Heart left ventricle (tissue), 16 donors: ENCODE measurements around the gene TGFB2. TPM values are rescaled to one million over a fixed set of nuclear protein-coding genes. Genes with fewer than 3 reads are reported as not detected.

Experiments used
- ATAC-seq, 4 donors: fragments of 200-7000 bp; cut with Tn5 transposase; one replicate each; pipeline ENCODE4 v1.9.1; 2020 to 2022; ENCODE audit warnings: moderate library complexity in 4 of 4, mild to moderate bottlenecking in 3 of 4, moderate number of reproducible peaks in 1 of 4
- DNase-seq, 5 donors: peaks; one replicate each; pipeline ENCODE4 v3.0.0-alpha.2; 2020
- H3K27ac ChIP-seq, 12 donors: fragments of 200-600 bp; sonication (generic) in 4 of 12; one replicate each; pipeline versions ENCODE4 v1.5.0 to v1.8.0; 2016 to 2022; ENCODE audit warnings: mild to moderate bottlenecking in 2 of 12
- H3K27me3 ChIP-seq, 9 donors: fragments of 200-600 bp; sonication (generic) in 2 of 9; one replicate each; pipeline versions ENCODE4 v1.5.1 to v1.8.0; 2016 to 2022; ENCODE audit warnings: mild to moderate bottlenecking in 3 of 9
- H3K36me3 ChIP-seq, 9 donors: fragments of 200-600 bp; sonication (generic) in 2 of 9; one replicate each; pipeline versions ENCODE4 v1.5.0 to v1.8.0; 2018 to 2022; ENCODE audit warnings: mild to moderate bottlenecking in 2 of 9
- H3K4me1 ChIP-seq, 12 donors: fragments of 200-600 bp; sonication (generic) in 4 of 12; one replicate each; pipeline versions ENCODE4 v1.5.0 to v1.8.0; 2016 to 2022; ENCODE audit warnings: mild to moderate bottlenecking in 3 of 12
- H3K4me3 ChIP-seq, 12 donors: fragments of 200-600 bp; sonication (generic) in 4 of 12; one replicate each; pipeline versions ENCODE4 v1.5.0 to v1.8.0; 2017 to 2022; ENCODE audit warnings: mild to moderate bottlenecking in 9 of 12, moderate library complexity in 4 of 12
- H3K9me3 ChIP-seq, 12 donors: fragments of 200-600 bp; sonication (generic) in 4 of 12; one replicate each; pipeline versions ENCODE4 v1.5.0 to v1.8.0; 2016 to 2022; ENCODE audit warnings: mild to moderate bottlenecking in 1 of 12
- POLR2A ChIP-seq, 2 donors: fragments of 450-650 bp; IDR thresholded peaks; one replicate each; pipeline ENCODE4 v1.6.1; 2017; ENCODE audit warnings: antibody characterized with exemption in 2 of 2, mild to moderate bottlenecking in 2 of 2, moderate library complexity in 2 of 2
- WGBS, 4 donors: extraction: QIAGEN DNeasy Blood & Tissue Kit in 2 of 4; methylation state at CpG; one replicate each; pipeline versions ENCODE4 v1.1.5 to v1.1.7; 2013 to 2018; 5-methylcytosine and 5-hydroxymethylcytosine counted together
- intact Hi-C, 10 donors: fragments of 100-400 bp; cut with DNase I; formaldehyde crosslinking; loops; one replicate each; pipeline versions ENCODE4 v1.11.1 to v1.14.2; 2022
- polyA plus RNA-seq, 2 donors: library from polyadenylated mRNA; stranded (reverse); fragments of 200-250 nt; gene quantifications; one replicate each; pipeline ENCODE4 v1.2.3, GENCODE V29; 2013
- total RNA-seq, 9 donors: library from RNA; depleted of rRNA in 2 of 9; stranded (reverse); fragments of >200 nt in 2 of 9; fragmentation: NEBNext Ultra II Directional in 3 of 9; extraction: Animal tissue kit (Norgen Biotek cat#: 25700) in 3 of 9; gene quantifications; one replicate each; pipeline versions ENCODE4 v1.1.0 to v1.2.4, GENCODE V29; 2016 to 2023
- TF ChIP-seq, protein P1 (sequence below), 12 donors: fragments of 200-600 bp; sonication (generic) in 4 of 12; IDR thresholded peaks; one replicate each; pipeline versions ENCODE4 v1.5.0 to v1.8.0; 2018 to 2022; ENCODE audit warnings: antibody characterized with exemption in 12 of 12, mild to moderate bottlenecking in 5 of 12
- donor health status: ischemic (EF 13 %, LVEDD 7.1; RV severe dilation, severe dysfunction).
- donor health status: healthy with polysubstance abuse.
- donor health status: DM: no; HTN: yes; CAD: no.
- donor health status: DM: no; HTN: no; CAD: no.
- donor health status: ischemic (EF 25% LVEDD 6.9; RV normal size, moderate dysfunction).
- donor health status: ischemic (EF 25% LVEDD 5.7; RV mildly dilated, moderate dysfunction).
- donor health status: healthy.
- donor health status: DM: yes; HTN: yes; CAD: no.
- donor health status: ischemic (EF 35%, LVEDD 5.7; RV mildly dilated, moderate dysfunction).
- donor health status: nonischemic (EF 11% LVEDD 7.7; RV severe dilation, severe dysfunction).
- donor health status: DM: yes; HTN: yes; CAD: no.
- donor health status: PGD.
- donor health status: ischemic (EF 29% LVEDD 5.4; RV normal size, mild dysfunction).
- donor health status: nonischemic (EF 23%, LVEDD 6.1; RV moderate dilation, normal function).

Gene TGFB2
- total and polyA plus RNA-seq, 11 donors = 0.76 to 23.6 (median 5.5) TPM

DNA sequence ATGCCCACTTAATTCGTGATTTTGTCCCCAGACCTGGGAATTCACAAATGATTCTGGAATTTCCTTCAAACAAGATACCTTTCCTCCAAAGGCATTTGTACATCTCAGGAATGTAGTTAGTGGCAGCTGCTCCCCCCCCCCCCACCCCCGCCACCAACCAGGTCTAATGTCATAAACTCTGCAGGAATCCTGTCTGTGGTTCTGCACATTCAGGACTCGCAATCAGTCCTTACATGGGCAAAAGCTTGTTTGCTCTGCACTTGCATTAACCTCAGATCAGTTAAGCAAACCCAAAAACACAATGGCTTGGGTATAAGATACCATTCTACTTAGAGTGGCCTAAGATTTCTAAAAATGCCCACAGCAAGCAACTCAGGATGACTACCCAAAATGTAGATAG lies 143.8 kb downstream of the TGFB2 start:
- ATAC-seq (no peak), DNase-seq (no peak)
- TF ChIP-seq, protein P1, sequence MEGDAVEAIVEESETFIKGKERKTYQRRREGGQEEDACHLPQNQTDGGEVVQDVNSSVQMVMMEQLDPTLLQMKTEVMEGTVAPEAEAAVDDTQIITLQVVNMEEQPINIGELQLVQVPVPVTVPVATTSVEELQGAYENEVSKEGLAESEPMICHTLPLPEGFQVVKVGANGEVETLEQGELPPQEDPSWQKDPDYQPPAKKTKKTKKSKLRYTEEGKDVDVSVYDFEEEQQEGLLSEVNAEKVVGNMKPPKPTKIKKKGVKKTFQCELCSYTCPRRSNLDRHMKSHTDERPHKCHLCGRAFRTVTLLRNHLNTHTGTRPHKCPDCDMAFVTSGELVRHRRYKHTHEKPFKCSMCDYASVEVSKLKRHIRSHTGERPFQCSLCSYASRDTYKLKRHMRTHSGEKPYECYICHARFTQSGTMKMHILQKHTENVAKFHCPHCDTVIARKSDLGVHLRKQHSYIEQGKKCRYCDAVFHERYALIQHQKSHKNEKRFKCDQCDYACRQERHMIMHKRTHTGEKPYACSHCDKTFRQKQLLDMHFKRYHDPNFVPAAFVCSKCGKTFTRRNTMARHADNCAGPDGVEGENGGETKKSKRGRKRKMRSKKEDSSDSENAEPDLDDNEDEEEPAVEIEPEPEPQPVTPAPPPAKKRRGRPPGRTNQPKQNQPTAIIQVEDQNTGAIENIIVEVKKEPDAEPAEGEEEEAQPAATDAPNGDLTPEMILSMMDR (IDR thresholded peaks at IDR 0.05) = no peak
- no peak for TF ChIP-seq POLR2A (IDR thresholded peaks at IDR 0.05)

DNA sequence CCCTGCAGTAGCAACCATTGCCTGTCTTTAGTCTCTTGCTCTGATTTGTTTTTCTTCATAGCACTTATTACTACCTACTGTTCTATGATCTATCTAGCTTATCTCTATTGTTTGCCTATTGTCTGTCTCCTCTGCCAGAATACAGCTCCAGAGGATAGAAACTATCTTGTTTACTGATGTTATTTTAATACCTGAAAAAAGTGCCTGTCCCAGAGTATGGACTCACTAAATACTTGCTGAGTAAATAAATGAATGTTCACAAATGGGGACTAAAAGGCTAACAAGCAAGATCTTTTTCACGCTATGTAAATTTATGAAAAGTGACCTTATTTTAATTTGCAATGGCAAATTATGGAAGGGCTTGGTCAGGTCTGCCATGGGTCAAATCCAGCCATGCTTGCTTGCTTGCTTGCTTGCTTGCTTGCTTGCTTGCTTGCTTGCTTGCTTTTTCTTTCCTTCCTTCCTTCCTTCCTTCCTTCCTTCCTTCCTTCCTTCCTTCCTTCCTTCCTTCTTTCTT lies 145.3 kb downstream of the TGFB2 start:
- no peaks in the 10 kb centered on the region for H3K9me3 ChIP-seq
- no peak for TF ChIP-seq POLR2A (IDR thresholded peaks at IDR 0.05)
- TF ChIP-seq, protein P1 (IDR thresholded peaks at IDR 0.05) = no peak
- no peak overlapping the region for H3K4me3 ChIP-seq
- no peaks in the 10 kb centered on the region for H3K36me3 ChIP-seq
- 96 to 100% (median 98%) methylated on average over 1 of the region's 1 CpG for WGBS, 4 donors
- intact Hi-C loops = no loop called here
- peaks cover 0 to 8% (median 0%) of the 10 kb centered on the region in 12 donors for H3K4me1 ChIP-seq
- ATAC-seq (no peak), DNase-seq (no peak)
- no peak overlapping the region for H3K27ac ChIP-seq
- no peaks in the 10 kb centered on the region for H3K27me3 ChIP-seq

More for the DNA sequence above, 143.8 kb downstream of the TGFB2 start:
- Histone ChIP-seq H3K27me3 (no peaks in the 10 kb centered on the region), H3K4me3 (no peak overlapping the region), H3K27ac (no peak overlapping the region), H3K9me3 (no peaks in the 10 kb centered on the region), H3K4me1 (peaks cover 0 to 8% (median 0%) of the 10 kb centered on the region in 12 donors), H3K36me3 (no peaks in the 10 kb centered on the region)
- 94 to 100% (median 99%) methylated on average over 3 of the region's 3 CpGs for WGBS, 4 donors
- intact Hi-C loops = no loop called here

DNA sequence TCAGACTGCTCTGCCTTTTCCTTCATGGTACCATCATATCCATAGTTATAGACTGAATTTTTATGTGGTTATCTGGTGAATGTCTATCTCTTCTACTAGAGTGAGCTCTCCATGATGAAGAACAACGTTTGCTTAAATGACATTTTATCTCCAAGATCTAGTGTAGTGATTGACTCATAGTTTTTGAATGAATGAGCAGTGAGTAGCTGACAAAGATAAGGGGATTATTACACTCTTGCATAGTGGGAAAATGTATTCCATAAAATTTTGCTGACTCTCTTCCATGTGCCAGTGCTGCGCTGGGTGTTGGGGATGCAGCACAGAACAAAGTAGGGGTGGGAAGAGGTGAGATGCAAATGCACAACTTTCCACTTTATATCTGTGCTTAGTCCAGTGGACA lies 147.7 kb downstream of the TGFB2 start:
- 71 to 85% (median 75%) methylated on average over 2 of the region's 2 CpGs for WGBS, 4 donors
- TF ChIP-seq, protein P1 (IDR thresholded peaks at IDR 0.05) = no peak
- TF ChIP-seq POLR2A (IDR thresholded peaks at IDR 0.05) = no peak
- no peak overlapping the region for H3K27ac ChIP-seq
- no peaks in the 10 kb centered on the region for H3K27me3 ChIP-seq
- H3K9me3 ChIP-seq = no peaks in the 10 kb centered on the region
- no peak for ATAC-seq
- DNase-seq = no peak
- no peaks in the 10 kb centered on the region for H3K36me3 ChIP-seq
- intact Hi-C loops = no loop called here
- peaks cover 0 to 6% (median 0%) of the 10 kb centered on the region in 12 donors for H3K4me1 ChIP-seq
- H3K4me3 ChIP-seq = no peak overlapping the region

DNA sequence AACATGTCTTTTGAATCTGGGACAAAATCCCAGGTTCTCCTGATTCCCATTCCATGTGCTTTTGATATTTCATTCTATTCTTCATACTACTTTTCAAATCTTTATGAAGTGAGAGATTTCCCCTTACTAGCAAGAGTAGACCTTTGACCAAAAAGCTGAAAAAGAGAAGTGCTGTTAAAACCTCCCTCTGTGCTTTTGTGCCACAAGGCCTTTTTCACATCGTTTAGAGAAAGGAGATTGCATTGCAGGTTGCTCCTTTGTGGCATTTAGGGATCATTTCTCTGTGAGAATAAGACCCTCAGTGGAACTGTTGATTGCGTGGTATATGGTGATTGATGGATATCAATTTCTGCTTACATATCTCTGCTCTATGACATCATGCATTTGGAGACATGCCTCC lies 148.8 kb downstream of the TGFB2 start:
- no peaks in the 10 kb centered on the region for H3K9me3 ChIP-seq
- H3K4me1 ChIP-seq = peaks cover 0 to 12% (median 2%) of the 10 kb centered on the region in 12 donors
- TF ChIP-seq POLR2A (IDR thresholded peaks at IDR 0.05) = no peak
- TF ChIP-seq, protein P1 (IDR thresholded peaks at IDR 0.05) = no peak
- 66 to 71% (median 67%) methylated on average over 2 of the region's 2 CpGs for WGBS, 4 donors
- ATAC-seq = no peak
- no peaks in the 10 kb centered on the region for H3K36me3 ChIP-seq
- no peak overlapping the region for H3K4me3 ChIP-seq
- H3K27me3 ChIP-seq = no peaks in the 10 kb centered on the region
- no peak overlapping the region for H3K27ac ChIP-seq
- no peak for DNase-seq
- intact Hi-C loops = no loop called here

Other genes starting within 250 kb of the TGFB2 start
- 10 to 100 TPM in 7 of 9 donors, 1 to 10 TPM in 2; 4.7 to 25.3 (median 19.0) TPM for gene RRP15, start 60.0 kb upstream of the TGFB2 start, total RNA-seq
- 1 to 10 TPM; 4.1 to 7.3 TPM for gene RRP15, start 60.0 kb upstream of the TGFB2 start, polyA plus RNA-seq